ENCODE data around the gene C5orf24.

DNA sequence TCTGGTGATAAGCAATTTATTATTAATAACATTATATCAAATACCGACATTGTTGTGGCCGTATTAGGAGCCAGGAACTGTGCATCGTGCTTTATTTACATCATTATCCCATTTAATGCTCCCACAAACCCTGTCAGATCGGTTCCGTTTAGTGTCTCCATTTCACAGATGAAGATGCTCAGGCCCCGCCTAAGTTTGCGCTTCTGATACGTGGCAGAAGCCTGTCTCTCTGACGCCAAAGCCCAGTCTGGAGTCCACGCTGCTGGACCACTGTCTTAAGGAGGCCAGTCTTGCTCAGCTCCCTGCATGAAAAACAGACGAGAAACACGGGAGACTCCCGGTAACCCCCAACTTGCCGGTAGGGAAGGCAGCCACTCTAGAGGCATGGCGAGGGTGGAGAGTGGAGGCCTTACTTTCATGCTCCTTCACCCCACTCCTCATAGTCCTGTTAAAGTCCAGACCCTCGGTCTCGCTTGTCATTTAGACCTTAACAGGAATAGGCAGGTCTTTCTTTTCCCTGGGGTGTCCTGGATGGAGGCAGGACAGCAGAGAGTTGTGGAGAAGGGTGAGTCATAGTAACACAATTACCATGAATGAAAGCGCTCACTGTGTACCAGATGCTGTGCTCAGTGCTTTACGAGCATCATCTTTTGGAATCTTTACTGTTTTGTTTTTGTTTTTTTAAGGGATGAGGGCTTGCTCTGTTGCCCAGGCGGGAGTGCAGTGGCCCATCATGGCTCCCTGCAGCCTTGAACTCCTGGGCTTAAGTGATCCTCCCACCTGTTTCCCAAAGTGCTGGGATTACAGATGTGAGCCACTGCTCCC is 29.3 kb downstream of the C5orf24 start:
- TF ChIP-seq, protein P1, sequence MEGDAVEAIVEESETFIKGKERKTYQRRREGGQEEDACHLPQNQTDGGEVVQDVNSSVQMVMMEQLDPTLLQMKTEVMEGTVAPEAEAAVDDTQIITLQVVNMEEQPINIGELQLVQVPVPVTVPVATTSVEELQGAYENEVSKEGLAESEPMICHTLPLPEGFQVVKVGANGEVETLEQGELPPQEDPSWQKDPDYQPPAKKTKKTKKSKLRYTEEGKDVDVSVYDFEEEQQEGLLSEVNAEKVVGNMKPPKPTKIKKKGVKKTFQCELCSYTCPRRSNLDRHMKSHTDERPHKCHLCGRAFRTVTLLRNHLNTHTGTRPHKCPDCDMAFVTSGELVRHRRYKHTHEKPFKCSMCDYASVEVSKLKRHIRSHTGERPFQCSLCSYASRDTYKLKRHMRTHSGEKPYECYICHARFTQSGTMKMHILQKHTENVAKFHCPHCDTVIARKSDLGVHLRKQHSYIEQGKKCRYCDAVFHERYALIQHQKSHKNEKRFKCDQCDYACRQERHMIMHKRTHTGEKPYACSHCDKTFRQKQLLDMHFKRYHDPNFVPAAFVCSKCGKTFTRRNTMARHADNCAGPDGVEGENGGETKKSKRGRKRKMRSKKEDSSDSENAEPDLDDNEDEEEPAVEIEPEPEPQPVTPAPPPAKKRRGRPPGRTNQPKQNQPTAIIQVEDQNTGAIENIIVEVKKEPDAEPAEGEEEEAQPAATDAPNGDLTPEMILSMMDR (IDR thresholded peaks at IDR 0.05): no peak
- no peak for TF ChIP-seq POLR2A (IDR thresholded peaks at IDR 0.05)

All from testis (tissue), 2 donors.